Fibroblast of lung (primary cell): ENCODE data around the gene TUBA4B.

Source experiments
- EZH2 ChIP-seq: IDR thresholded peaks from 2 replicates; pipeline ENCODE4 v1.5.1; 2012; ENCODE audit warnings: low read length, control low read depth, mild to moderate bottlenecking; ENCODE audit errors: missing control alignments
- TF ChIP-seq, protein P1 (sequence below), 2 donors: IDR thresholded peaks in 1 of 2; conservative IDR thresholded peaks in 1 of 2; 1 replicate in 1 of 2; 2 replicates in 1 of 2; pipeline ENCODE4 v1.5.1; 2011 to 2012; ENCODE audit warnings: low read length in 2 of 2, control low read depth in 1 of 2, inconsistent platforms in 1 of 2, low read depth in 1 of 2, mild to moderate bottlenecking in 1 of 2

DNA sequence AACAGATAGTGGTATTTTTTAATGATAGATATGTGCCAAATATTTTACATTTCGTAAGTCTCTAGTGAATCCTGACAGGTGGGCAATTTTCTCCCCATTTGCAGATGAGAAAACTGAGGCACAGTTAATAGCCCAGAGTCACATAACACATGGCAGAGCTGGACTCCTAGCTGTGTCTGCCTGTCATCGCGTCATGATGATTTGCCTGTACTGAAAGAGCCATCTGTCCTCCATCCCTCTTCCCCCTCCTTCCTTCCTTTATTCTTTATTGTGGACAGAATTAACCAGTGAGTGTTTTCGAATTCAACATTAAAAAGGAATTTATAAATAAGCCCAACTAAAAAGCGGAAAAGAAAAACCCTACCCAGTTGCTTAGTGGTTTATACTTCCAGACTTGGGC lies 29.3 kb downstream of the TUBA4B start:
- TF ChIP-seq, protein P1, sequence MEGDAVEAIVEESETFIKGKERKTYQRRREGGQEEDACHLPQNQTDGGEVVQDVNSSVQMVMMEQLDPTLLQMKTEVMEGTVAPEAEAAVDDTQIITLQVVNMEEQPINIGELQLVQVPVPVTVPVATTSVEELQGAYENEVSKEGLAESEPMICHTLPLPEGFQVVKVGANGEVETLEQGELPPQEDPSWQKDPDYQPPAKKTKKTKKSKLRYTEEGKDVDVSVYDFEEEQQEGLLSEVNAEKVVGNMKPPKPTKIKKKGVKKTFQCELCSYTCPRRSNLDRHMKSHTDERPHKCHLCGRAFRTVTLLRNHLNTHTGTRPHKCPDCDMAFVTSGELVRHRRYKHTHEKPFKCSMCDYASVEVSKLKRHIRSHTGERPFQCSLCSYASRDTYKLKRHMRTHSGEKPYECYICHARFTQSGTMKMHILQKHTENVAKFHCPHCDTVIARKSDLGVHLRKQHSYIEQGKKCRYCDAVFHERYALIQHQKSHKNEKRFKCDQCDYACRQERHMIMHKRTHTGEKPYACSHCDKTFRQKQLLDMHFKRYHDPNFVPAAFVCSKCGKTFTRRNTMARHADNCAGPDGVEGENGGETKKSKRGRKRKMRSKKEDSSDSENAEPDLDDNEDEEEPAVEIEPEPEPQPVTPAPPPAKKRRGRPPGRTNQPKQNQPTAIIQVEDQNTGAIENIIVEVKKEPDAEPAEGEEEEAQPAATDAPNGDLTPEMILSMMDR (conservative IDR thresholded peaks at IDR 0.05 in 1 of 2, IDR thresholded peaks at IDR 0.05 in 1 of 2; ENCODE audit: low read depth in 1 of 2, low read length in 2 of 2), result no peak
- TF ChIP-seq EZH2, result no peak
